Activated CD4-positive, alpha-beta T cell treated with anti-CD3 and anti-CD28 coated beads, Interleukin-10, Interleukin-2, amounts not matched to agents 100 ng/mL and 50 ng/mL, durations not matched to agents 16 hours and 8 hours (primary cell): Measurements from ENCODE around the gene DGCR2.
"Not testable (repeated sequence)": the region's sequence is repeated elsewhere in the genome, so short reads cannot be mapped to it uniquely, and the experiment has no call there.

ENCODE experiments used
- DNase-seq: peaks from one replicate; pipeline ENCODE4 v3.0.0-alpha.2; 2020

Gene DGCR2

DNA sequence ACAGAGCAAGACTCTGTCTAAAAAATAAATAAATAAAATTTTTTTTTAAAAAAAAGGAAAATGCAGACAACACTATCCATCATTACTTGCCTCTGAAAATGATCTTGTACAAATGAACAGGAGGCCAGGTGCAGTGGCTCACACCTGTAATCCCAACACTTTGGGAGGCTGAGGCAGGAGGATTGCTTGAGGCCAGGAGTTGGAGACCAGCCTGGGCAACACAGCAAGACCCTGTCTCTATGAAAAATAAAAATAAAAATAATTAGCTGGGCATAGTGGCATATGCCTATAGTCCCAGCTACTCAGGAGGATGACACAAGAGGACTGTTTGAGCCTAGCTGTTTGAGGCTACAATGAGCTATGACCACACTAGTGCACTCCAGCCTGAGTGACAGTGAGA lies 49.4 kb downstream of the DGCR2 start:
- DNase-seq: not testable (repeated sequence)

DNA sequence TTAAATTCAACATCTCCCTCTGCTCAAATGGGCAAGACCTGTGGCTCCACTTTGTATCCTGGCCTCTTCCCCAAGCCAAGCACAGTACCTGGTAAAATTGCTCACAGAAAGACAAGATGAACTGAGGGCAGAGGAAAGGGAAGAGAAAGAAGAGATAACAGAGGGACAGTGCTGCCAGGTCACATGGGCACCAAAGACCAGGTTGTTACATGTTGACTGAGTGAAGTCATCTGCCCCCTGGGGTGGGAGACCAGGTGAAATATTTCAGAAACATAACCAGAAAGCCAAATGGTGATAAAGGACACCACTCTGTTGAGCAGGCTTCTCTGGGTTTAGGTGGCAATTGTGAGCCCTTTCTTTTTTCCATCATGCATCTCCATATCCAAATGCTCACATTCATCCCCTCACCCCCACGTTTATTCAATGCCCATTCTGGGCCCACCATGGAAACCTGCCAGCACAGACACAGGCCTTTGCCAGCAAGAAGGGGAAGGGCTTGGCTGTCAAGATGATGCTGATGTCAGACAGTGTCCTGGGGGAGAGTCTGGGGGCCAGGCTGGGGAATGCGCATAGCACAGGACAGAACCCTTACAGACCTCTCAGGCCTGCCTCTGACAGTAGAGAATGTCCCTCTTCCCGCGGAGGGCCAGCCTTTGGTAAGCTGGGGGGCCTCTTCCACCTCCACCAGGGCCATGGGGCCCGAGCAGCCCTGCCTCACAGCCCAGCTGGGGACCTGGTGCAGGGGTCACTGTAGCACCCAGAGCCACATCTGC lies 51.6 kb downstream of the DGCR2 start:
- no peak for DNase-seq

DNA sequence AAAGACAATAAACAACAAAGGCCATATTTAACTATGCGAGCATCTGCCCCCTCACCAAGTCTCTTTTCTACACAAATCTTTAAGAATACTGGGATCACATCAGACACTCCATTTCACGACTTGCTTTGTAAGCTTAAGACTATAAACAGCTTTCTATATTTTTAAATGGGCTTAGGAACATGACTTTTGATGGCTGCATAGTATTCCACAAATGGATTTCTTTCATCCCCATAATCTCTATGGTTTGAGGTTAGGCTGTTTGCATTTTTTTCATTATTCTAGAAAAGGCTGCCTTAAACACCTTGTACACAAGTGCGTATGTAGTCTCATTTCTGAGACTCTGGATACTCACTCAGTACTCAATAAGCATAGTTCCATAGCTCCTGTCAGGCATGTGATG lies 52.8 kb downstream of the DGCR2 start:
- DNase-seq: no peak

DNA sequence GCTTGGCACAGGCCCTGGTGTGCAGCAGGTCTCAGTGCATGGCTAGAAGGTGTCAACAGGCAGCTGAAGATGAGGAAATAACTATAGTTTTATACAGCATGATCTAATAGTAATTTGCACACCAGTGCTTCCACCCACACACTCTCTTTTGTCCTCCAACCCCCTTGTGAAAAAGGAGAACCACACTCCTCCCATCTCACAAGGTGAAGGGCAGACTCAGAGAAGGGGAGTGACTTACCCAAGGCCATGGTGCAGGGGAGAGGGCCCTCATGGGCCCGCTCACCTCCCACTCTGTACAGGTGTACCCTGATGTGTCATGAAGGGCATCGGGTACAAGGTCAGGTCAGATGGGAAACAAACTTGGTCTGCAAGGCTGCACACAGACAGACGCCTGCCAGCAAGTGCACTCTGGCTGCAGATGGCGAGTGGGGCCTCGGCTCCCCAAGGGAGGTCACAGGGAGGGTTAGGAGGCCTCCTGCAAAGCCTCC lies 53.4 kb downstream of the DGCR2 start:
- DNase-seq: no peak

DNA sequence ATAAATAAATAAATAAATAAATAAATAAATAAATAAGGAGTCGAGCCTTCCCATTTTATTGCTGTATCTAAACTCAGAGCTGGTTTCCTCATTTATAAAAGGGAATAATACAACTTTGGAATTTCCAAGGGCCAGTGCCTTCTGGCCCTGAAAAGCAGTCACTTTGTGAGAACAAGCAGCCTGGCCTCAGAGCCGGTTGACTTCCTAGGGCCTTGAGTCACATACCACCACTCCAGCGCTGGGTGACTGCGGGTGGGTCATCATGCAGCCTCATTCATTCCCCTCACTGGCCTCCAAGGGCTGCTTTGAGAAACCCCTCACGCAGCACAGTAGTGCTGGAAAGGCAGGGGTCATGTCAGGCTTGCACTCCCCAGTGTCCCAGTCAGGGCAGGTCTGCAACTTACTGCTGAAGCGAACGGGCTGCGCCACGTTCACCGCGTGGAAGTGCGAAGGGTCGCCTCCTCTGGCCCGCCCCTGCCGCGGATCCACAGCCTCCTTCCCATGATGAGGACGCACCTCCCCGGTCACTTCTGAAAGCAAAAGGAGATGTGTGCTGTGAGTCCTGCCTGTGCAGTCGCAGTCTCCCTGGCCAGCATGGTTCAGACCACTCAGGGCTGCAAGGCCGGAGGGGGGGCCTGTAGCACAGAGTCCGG lies 54.4 kb downstream of the DGCR2 start:
- no peak for DNase-seq

DNA sequence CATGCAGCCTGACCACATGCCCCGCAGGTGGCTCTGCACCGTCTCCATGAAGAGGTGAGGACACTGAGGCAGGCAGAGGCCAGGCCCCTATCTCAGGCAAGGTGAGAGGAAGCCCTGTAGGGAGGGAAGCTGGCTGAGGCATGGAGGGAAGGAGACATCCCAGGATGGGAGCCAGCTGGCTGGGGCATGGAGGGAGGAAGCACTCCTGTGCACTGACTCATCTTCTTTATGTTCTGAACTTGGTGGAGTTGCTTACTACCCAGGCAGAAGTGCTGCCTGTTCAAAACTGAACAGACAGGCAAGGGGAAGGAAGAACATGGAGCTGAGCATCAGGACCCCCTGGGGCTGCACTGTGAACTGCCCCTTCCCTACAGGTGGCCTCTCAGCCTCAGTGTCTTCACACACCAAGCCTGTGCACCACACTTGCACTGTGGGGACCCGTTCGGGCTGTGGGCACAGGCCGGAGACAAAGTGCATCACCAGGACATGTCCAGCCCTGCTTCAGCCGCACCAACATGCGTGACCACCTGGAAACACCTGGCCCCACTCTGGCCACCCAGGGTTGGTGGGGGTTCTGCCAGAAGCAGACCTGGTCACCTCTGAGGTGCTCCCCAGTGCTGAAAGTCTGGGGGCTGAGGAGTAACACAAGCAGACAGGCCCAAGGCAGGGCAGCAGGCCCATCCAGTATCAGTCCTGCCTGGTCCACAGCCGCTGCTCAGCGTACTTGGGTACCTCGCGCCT lies 55.5 kb downstream of the DGCR2 start:
- DNase-seq: no peak

DNA sequence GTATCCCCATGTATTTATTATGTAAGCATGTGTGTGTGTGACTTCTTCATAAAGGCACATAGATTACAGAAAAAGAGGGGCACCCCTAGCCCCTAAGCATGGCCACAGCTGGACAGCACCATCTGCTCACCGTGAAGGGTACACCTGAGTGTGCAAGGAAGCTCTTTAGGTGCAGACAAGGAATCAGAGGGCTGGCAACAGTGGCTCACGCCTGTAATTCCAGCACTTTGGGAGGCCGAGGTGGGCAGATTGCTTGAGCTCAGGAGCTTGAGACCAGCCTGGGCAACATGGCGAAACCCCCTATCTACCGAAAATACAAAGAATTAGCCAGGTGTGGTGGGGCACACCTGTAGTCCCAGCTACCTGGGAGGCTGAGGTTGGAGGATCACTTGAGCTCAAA lies 56.3 kb downstream of the DGCR2 start:
- DNase-seq: no peak

DNA sequence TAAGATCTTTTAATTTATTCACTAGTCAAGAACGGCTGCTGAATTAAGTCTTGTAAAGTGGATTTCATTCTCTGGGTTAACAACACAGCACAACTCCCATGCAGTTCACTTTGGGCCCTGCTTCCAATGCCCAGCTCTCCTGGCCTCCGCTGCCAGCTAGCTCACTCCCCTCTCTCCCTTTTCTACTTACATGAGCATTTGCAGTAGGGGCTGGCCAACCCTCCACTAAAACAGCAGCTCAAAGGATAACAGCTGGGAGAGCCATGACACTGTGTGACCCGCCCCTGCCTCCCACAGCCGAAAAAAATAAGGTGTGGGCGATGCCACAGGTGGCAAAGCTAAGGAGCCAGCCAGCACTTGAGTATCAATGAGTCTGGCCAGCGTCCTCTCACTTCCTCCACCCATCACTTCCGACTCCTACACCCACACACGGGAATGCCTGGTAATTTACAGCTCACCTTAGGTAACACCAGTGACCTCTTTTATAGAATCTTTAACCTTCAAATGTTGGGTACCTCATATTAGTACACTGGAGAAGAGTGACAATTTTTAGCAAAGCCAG lies 56.8 kb downstream of the DGCR2 start:
- no peak for DNase-seq

DNA sequence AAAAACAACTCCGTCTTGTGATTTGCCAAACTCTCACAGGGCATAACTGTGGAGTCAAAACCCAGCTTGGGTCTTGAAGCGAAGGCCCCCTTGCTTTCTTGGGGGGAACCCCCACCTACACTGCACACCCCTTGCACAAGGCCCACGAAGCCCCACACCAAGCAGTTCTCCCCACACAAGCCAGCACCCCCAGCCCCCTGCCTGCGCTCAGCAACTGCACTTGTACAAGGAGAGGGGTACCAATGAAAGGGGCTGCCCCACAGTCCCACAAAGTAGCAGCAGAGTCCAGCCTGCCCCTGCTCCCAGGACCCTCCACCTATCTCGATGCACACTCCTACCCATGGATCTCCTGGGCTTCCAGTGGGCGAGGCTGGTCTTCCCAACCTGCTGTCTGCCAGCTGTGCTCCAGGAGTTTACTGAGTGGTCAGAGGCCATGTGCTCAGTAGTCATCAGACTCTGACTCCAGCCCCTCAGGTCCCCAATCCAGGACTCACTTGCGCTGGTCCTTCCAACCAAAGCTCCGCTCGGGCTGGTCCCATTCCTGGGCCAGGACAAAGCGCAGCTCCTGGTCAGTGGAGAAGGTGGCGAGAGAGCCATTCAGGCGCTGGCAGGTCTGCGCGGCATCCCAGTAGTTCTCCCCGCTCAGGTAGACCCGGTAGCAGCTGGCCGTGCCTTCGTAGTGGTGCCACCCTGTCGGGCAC lies 57.7 kb downstream of the DGCR2 start:
- DNase-seq: no peak

DNA sequence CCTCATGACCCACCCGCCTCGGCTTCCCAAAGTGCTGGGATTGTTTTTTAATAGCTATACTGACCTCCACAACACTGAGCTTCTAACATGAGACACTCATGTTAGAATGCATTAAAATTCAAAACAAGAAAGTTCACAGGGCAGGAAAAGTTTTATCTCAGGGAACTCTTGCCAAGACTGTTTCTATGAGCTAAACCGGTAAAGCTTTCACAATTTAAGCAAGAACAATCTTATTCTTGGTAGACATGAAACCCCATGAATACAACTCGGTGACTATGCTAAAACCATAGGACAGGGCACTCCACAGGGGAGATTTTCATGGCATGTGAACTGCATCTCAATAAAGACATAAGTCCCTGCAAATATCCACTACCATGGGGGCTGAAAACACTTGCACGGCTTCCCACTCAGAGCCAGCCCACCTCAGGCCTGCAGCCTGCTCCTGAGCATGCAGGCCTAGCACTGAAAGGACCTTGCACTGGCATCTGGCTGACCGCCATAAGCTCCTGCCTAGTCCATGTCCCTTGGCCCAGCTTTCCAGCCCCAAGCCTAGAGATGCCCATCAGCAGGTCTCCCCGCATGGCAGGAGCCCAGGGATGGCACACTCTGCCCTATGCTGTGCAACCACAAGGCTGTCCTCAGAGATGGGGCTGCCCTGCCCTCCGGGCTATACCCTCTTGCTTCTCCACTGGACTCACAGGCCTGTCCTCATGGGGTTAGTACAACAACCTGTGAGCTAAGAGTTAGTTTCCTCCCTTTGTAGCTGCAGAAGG lies 58.4 kb downstream of the DGCR2 start:
- no peak for DNase-seq

DNA sequence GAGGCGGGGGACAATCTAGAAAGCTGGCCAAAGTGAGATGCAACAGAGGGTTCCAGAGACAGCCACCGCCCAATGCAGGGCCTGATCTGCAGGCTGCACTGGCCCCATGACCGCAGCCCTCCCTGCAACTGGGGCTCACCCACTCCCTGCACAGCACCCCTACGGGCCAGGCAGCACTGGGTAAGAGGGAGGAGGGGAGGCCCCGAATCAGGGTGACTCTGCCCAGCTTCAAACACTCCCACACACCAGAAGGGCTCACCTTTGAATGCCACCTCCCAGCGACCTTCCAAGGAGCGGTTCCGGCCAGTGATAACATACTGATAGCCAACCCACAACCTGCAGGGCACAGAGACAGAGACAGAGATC lies 59.3 kb downstream of the DGCR2 start:
- no peak for DNase-seq

DNA sequence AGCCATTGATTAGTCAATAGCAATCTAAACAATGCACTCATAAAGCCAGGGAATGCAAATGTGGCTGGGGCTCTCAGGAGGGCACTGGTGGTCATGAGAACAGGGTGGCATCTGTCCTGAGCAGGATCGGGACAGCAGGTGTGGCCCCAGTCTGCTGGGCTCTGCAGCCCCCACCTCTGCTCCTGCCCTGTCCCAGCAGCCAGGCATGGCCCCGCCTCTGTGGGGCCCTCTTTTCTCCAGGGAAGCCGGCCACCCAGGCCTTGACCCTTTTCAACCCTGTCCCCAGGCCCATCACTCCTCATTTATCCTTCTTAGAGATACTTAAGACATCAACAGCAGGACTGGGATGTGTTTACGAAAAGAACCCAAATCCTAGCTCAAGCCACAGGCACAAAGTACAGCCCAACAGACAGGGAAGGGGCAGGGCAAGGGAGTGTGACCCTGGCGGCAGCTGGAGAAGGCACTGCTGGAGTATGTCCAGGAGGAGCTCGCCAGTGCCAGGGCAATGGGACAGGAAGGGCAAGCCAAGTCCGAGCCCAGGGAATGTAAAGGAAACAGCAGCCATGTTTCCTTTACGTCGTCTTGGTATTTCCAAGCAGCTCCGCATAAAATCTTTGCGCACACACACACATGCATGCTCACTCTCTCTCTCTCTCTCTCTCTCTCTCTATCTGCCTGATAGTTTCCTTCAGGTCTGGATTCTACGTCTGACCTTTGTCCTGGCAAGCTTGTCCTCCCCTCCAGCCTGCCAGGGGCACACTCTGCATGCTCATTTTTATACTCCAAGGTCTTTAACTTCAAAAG lies 59.9 kb downstream of the DGCR2 start:
- no peak for DNase-seq

DNA sequence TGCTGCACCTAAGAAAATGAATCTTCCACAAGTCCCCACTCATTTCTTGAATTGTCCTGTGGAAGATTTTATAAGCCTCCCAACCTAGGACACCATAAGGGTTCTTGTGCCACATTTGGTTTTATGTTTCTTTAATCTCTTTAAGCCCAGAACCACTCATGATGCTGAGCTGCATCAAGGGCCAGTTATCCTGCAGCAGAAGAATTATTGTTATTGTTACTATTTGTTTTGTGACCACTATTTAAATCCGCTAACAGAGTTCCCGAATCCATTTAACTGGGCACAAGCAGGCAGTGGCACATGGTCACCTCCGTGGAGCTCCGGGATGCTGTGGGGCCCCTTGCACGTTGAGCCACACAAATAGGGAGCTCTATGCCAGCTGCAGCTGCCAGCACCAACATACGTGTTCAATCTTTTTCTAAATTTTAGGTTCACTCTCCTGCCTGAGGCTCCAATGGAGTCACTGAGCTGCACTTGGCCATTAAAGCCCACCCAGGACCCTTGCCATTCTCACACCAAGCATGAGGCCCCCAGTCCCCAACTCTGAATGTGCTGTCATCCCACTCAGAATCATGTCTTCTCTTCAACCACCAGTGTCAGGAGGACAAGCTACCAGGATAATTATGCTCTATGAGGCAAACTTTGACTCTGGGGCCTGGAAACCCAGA lies 60.6 kb downstream of the DGCR2 start:
- no peak for DNase-seq

DNA sequence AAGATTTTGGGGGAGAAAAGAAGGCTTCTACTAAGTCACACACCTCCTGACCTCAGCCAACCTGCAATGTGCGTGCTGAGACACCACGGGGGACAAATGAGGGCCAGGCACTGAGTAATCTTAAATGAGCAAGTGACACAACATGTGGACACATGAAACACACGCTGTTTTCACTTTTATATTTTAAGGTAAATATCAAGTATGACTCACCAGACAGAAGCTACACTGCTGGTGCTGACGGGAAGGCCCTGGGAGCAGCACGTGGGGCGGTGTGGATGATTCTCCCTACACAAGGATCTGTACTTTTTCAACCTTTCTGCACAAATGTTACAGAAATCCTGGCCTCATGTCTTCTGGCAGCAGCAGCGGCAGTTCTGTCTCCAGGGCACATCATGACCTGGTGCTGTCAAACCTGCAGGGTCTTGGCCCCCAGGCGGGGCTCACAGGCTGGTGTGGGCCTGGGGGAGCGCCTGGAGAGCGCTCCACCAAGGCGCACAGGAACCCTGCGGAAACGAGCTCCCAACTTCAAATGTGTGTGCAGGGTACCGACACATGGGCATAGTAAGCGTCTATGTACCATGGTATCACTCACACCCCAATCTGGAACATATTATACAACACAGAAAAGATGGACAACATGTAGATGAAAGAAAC lies 61.7 kb downstream of the DGCR2 start:
- no peak for DNase-seq

DNA sequence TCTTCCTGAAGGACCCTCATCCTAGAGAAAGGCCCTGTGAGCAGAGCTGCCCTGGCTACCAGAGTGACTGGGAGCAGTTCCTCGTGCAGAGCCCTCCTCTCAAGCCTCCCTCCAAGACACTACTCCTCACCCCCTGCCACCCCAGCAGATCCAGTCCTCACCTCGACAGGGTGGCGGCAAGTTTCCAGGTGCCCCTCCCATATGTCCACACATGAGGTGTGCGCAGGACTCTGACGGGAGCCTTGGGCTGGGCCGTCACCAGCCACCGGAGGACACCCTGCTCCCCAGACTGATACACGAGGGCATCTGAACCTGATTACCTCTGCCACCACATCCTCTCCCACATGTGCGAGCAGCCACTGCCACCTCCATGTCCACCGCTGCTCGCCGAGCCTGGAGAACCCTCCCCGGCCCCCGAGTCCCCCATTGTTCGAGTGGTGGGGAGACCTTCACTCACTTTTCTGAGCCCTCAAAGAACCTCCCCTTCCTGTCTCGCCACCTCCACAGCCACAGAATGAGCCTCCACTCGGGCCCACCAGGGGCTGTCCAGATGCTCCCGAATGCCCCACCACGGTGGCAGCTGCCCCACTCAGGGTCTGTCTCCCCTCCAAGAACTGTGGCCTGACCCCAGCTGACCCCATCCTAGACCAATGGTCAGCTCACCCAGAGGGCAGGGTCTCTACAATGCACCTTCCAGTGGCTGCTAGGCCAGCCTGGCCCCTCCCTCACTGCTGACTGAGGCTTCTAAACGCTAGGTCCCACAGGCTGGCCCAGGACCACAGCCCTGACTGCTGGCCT lies 62.5 kb downstream of the DGCR2 start:
- DNase-seq: no peak

DNA sequence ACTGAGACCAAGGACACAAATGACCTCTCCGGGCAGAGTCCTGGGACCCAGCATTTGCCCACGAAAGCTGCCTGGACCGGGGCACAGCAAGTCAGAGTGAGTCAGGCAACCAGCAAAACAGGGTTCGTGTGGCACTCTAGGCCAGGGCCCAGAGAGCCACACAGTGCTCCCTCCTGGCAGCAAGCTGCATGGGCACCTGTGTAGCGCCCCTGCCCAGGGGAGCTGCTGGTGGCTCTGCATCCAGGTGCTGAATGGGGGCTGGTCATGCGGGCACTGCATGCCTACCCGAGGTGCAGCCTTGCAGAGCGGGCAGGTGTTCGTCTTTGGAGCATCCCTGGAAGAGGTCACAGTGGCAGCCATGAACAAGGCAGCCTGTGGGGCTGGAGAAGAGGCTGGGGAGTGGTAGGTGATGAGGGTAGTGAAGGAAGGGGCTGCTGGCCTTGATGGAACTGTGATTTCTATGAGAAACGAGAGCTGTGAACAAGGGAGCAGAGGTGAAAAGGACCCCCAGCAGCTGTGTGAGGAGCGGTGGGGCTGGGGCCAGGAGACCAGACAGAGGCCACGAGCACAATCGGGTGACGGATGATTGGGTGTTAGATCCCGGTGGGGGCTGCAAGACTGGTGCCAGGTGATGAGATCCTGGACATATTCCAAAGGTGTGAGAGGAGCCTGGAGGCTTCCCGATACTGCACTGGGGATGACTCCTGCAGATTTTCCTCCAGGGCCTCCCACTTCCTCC lies 63.3 kb downstream of the DGCR2 start:
- DNase-seq: no peak

DNA sequence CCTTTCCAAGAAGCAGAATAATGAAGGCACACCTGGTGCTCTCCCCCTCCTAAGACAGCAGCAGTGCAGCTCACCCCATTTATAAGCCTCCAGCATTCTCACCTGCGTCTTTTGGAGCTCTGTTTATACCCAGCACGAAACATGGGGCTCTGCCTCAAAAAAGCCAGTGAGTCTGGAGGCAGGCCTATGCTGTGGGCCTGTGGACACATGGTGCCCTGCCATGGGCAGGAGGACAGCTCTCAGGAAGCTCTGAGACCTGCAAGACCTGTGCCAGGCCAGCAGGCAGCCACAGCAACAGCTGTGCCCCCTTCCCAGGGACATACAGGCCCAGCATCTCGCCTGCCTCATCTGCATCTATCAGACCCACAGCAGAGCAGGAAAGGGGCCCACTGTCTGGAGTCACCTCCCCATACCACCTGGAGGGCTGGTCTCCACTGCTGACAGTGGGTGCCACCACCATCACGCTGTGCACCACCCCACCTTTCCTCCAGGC lies 64.2 kb downstream of the DGCR2 start:
- DNase-seq: no peak

DNA sequence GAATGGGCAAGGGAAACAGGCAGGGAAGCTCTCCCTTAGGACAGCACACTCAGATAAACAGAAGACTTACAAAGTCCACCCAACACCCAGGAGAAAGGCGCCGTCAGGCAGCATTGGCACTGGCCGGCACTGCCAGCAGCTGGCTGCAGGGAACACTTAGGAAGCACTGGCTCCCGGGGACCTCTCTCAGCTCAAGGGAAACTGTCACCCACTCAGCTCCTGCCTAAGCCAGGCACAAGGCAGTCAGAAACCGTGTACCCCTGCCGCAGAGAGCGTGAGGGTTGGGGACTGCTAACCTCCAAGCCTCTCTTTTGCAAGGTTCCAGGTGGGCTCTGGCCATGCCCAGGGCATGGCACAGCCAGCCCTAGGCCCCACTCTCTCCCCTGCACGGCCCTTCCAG lies 64.7 kb downstream of the DGCR2 start:
- DNase-seq: no peak
